ENCODE measurements around the gene ARMC12. TPM values are rescaled to one million over a fixed set of nuclear protein-coding genes. Genes with fewer than 3 reads are reported as not detected.
A peak's percentile ranks its signal among the peaks of the same experiment; 100 is the strongest.

Gene ARMC12
- total and polyA plus RNA-seq, 10 of the 15 experiments (the other 5 are each of a cell fraction or from before 2014, with no cell fraction given): 0.10 to 1.6 (median 0.62) TPM

GRCh38 chr6:35687658-35688604 is 48.9 kb upstream of the ARMC12 start (continued):
- TF ChIP-seq JUND (IDR thresholded peaks at IDR 0.05; ENCODE audit: low read depth, low read length) (no peak), LARP7 (IDR thresholded peaks at IDR 0.05) (no peak), FOXK2 (IDR thresholded peaks at IDR 0.05) (no peak), CEBPZ (IDR thresholded peaks at IDR 0.05; ENCODE audit: low read depth, low read length) (no peak), MLLT1 (IDR thresholded peaks at IDR 0.05) (peak; percentile 53), IKZF1 (conservative IDR thresholded peaks at IDR 0.05) (no peak; the same call in none of the 2 replicates), GATAD2B (conservative IDR thresholded peaks at IDR 0.05; ENCODE audit: low read depth) (no peak), SUPT20H (IDR thresholded peaks at IDR 0.05; ENCODE audit: borderline replicate concordance, control insufficient read depth, low read depth, low read length) (no peak), SP1 (IDR thresholded peaks at IDR 0.05; ENCODE audit: low read depth, low read length) (no peak), ZNF384 (IDR thresholded peaks at IDR 0.05; ENCODE audit: borderline replicate concordance, low read depth, low read length) (no peak), KLF5 (IDR thresholded peaks at IDR 0.05; ENCODE audit: partially characterized antibody) (no peak), MYC (IDR thresholded peaks at IDR 0.05; ENCODE audit: insufficient read depth, insufficient read length, insufficient replicate concordance, low read length, severe bottlenecking) (no peak), SPI1 (IDR thresholded peaks at IDR 0.05; ENCODE audit: borderline replicate concordance, insufficient read depth, low read depth, low read length) (no peak), TCF3 (IDR thresholded peaks at IDR 0.05; ENCODE audit: borderline replicate concordance, insufficient read depth, low read depth, low read length) (0 out of 2 replicates have a peak, but pooled peaks have one; percentile 4), SKIL (IDR thresholded peaks at IDR 0.05; ENCODE audit: low read depth, poor library complexity, severe bottlenecking) (no peak), BRCA1 (IDR thresholded peaks at IDR 0.05; ENCODE audit: low read depth, low read length) (no peak), EP300 (IDR thresholded peaks at IDR 0.05; ENCODE audit: borderline replicate concordance in 1 of 2, control insufficient read depth in 1 of 2, low read depth in 2 of 2, low read length in 2 of 2) (no peak), NFYB (IDR thresholded peaks at IDR 0.05; ENCODE audit: insufficient read depth, low read depth, low read length) (no peak), ZNF207 (IDR thresholded peaks at IDR 0.05; ENCODE audit: borderline replicate concordance) (no peak)

Measured in GM12878 (cell line).